ENCODE measurements around the gene CD163L1. TPM values are rescaled to one million over a fixed set of nuclear protein-coding genes. Genes with fewer than 3 reads are reported as not detected.

The CD163L1 gene
- total and polyA plus RNA-seq, 12 donors: 1.00 to 7.2 (median 2.5) TPM

DNA sequence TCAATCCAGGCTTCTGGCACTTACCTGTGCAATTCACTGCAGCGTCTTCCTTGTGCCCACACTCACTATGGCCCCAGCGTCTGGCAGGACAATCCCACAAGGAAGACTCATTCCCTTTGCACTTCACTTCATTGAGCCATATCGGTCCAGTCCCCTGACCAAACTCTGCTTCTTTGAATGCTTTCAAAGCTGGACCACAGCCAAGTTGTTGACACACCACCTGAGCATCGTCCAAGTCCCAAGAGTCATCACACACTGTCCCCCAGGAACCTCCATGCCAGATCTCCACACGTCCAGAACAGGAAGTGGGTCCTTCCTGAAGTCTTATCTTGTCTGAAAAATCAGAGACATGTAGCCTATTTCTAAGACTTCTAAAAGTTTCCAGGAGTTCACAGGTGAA lies 39.4 kb upstream of the CD163L1 start:
- intact Hi-C loops (cut with DNase I): no loop called here
- no peaks in the 10 kb centered on the region for H3K27me3 ChIP-seq
- 60 to 63% methylated on average over 5 of the region's 5 CpGs for WGBS, 2 donors
- H3K9me3 ChIP-seq: no peaks in the 10 kb centered on the region
- H3K4me3 ChIP-seq: no peak overlapping the region
- no peaks in the 10 kb centered on the region for H3K4me1 ChIP-seq
- peaks cover 0 to 80% (median 0%) of the 10 kb centered on the region in 9 donors for H3K36me3 ChIP-seq
- no peak for TF ChIP-seq CTCF (IDR thresholded peaks at IDR 0.05)
- DNase-seq (no peak), ATAC-seq (no peak)
- no peak overlapping the region for H3K27ac ChIP-seq

DNA sequence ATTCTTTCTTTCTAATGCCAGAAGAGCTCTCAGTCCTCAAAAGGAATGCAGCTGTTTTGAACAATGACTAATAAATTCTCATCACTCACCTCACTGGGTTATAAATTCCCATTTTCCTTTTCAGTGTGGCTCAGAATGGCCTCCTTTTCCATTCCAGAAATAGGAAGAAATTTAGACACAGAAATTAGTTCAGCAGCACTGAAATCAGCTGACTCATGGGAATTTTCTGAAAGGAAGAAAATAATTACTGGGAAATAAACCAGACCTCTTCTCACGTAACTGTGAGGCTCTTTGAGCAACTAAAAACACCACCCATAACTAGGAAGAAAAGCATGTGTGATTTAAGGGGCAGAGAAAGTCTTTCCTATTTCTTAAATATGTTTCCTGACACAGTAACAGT lies 35.8 kb upstream of the CD163L1 start:
- H3K4me3 ChIP-seq: no peak overlapping the region
- peaks cover 0 to 69% (median 0%) of the 10 kb centered on the region in 9 donors for H3K36me3 ChIP-seq
- H3K27ac ChIP-seq: no peak overlapping the region
- DNase-seq (no peak), ATAC-seq (no peak)
- no peak for TF ChIP-seq CTCF (IDR thresholded peaks at IDR 0.05)
- WGBS, 2 donors: 19 to 35% methylated on average over 1 of the region's 1 CpG
- intact Hi-C loops (cut with DNase I): no loop called here
- peaks cover 0 to 3% (median 0%) of the 10 kb centered on the region in 11 donors for H3K9me3 ChIP-seq
- H3K27me3 ChIP-seq: no peaks in the 10 kb centered on the region
- no peaks in the 10 kb centered on the region for H3K4me1 ChIP-seq

- no peak for TF ChIP-seq CTCF (IDR thresholded peaks at IDR 0.05)
- Histone ChIP-seq H3K9me3 (peaks cover 0 to 18% (median 0%) of the 10 kb centered on the region in 11 donors), H3K36me3 (peaks cover 0 to 49% (median 0%) of the 10 kb centered on the region in 9 donors), H3K27ac (no peak overlapping the region), H3K4me1 (no peaks in the 10 kb centered on the region), H3K4me3 (no peak overlapping the region), H3K27me3 (peaks cover 0 to 7% (median 0%) of the 10 kb centered on the region in 7 donors)
- no peak for ATAC-seq
- DNase-seq: no peak
- intact Hi-C loops (cut with DNase I): no loop called here
- 84 to 87% methylated on average over 6 of the region's 6 CpGs for WGBS, 2 donors
Observed at GRCh38 chr12:7472060-7472459, 28.1 kb upstream of the CD163L1 start.

DNA sequence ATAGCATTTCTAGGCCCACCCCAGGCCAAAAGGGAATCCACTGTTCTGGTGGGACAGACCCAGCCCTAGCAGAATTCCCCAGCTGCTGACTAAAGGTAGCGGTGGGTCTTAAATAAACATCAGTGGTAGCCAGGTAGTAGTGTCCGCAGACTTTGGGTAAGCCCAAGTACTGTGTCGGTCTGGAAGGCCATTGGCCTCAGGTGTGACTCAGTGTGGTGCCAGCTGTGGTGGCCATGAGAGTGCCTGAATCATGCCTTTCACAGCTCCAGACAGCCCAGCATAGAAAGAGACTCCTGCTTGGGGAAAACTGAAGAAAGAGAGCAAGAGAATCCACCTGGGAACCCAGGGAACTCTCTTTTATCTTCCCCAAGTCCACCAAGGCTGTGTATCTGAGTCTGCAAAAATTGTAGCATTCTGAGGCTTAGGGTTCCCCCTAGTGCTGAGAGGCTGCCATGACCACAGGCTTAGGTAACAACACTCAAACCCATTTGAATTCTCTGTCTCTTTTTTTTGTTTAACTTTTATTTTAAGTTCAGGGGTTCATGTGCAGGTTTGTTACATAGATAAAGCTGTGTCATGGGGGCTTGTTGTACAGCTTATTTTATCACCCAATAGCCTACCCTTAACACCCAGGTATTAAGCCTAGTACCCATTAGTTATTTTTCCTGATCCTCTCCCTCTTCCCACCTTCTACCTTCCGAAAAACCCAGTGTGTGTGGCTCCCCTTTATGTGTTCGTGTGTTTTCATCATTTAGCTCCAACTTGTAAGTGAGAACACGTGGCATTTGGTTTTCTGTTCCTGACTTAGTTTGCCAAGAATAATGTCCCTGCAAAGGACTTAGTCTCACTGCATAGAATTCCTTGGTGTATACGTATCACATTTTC lies 16.7 kb upstream of the CD163L1 start:
- peak; percentile 57 to 86 (median 73) for TF ChIP-seq CTCF (IDR thresholded peaks at IDR 0.05)
- ATAC-seq (peak in 5 of 8 donors; percentile 58 to 84 (median 67)), DNase-seq (peak in 1 of 2 donors; percentile 30)
- intact Hi-C loops (cut with DNase I): loop anchor here in 9 of 10 donors (1.0 to 10.0 kb wide), 5 partner anchors 236 to 242 kb away; no protein-coding TSS in a partner anchor
- Histone ChIP-seq H3K4me1 (no peaks in the 10 kb centered on the region), H3K27me3 (peaks cover 0 to 4% (median 0%) of the 10 kb centered on the region in 7 donors), H3K9me3 (peaks cover 0 to 42% (median 0%) of the 10 kb centered on the region in 11 donors), H3K4me3 (no peak overlapping the region), H3K27ac (no peak overlapping the region), H3K36me3 (no peaks in the 10 kb centered on the region)
- WGBS, 2 donors: 64% methylated on average over 7 of the region's 7 CpGs

Data from heart right ventricle (tissue), 16 donors.